GM23338 (cell line): ENCODE data around the gene ADGRD1. TPM values are rescaled to one million over a fixed set of nuclear protein-coding genes. Genes with fewer than 3 reads are reported as not detected.

ENCODE experiments used
- ATAC-seq: fragments of 200-7000 bp; cut with Tn5 transposase; 3 replicates; pipeline ENCODE4 v1.9.1; 2020
- DNase-seq: peaks from one replicate; pipeline ENCODE4 v3.0.0-alpha.2; 2015; ENCODE audit warnings: low spot score
- H2AFZ ChIP-seq: fragments of 200-600 bp; sonication (generic); 2 replicates; pipeline ENCODE4 v1.8.0; 2016; ENCODE audit warnings: antibody characterized with exemption, mild to moderate bottlenecking, moderate library complexity
- H3F3A ChIP-seq: fragments of 200-600 bp; sonication (generic); replicated peaks from 2 replicates; pipeline ENCODE4 v1.8.0; 2017; ENCODE audit warnings: antibody characterized with exemption, mixed run types, low read depth
- H3K27ac ChIP-seq: fragments of 200-600 bp; sonication (generic); 2 replicates; pipeline ENCODE4 v1.6.1; 2016; ENCODE audit warnings: low read depth
- H3K27me3 ChIP-seq: fragments of 200-600 bp; sonication (generic); 2 replicates; pipeline ENCODE4 v1.8.0; 2016; ENCODE audit warnings: mild to moderate bottlenecking, mixed run types, moderate library complexity; ENCODE audit not compliant: insufficient read depth
- H3K36me3 ChIP-seq: fragments of 200-600 bp; sonication (generic); 2 replicates; pipeline ENCODE4 v1.8.0; 2016; ENCODE audit warnings: mild to moderate bottlenecking; ENCODE audit not compliant: insufficient read depth
- H3K4me1 ChIP-seq: fragments of 200-600 bp; sonication (generic); 2 replicates; pipeline ENCODE4 v1.8.0; 2016; ENCODE audit warnings: mild to moderate bottlenecking, moderate library complexity; ENCODE audit not compliant: insufficient read depth
- H3K4me2 ChIP-seq: fragments of 200-600 bp; sonication (generic); 2 replicates; pipeline ENCODE4 v1.7.1; 2017; ENCODE audit warnings: mixed run types
- H3K4me3 ChIP-seq: fragments of 200-600 bp; sonication (generic); 2 replicates; pipeline ENCODE4 v1.6.1; 2016; ENCODE audit warnings: mixed run types
- H3K79me2 ChIP-seq: fragments of 200-600 bp; sonication (generic); replicated peaks from 2 replicates; pipeline ENCODE4 v1.8.0; 2017; ENCODE audit warnings: mild to moderate bottlenecking; ENCODE audit not compliant: insufficient read depth
- H3K9me2 ChIP-seq: fragments of 200-600 bp; sonication (generic); 2 replicates; pipeline ENCODE4 v1.8.0; 2017; ENCODE audit not compliant: insufficient read depth
- H4K20me1 ChIP-seq: fragments of 200-600 bp; sonication (generic); replicated peaks from 2 replicates; pipeline ENCODE4 v1.8.0; 2017; ENCODE audit warnings: mild to moderate bottlenecking; ENCODE audit not compliant: insufficient read depth
- H3K27ac Mint-ChIP-seq: 2 replicates; pipeline ENCODE4 v1.8.0; 2020; ENCODE audit warnings: inconsistent platforms, mild to moderate bottlenecking, moderate library complexity, mixed read lengths
- H3K27me3 Mint-ChIP-seq: 3 replicates; pipeline ENCODE4 v1.8.0; 2022; ENCODE audit warnings: low read depth, mild to moderate bottlenecking, moderate library complexity, mixed read lengths, inconsistent platforms; ENCODE audit not compliant: insufficient read depth, poor library complexity
- H3K36me3 Mint-ChIP-seq: 3 replicates; pipeline ENCODE4 v1.8.0; 2021; ENCODE audit warnings: low read depth, mild to moderate bottlenecking, inconsistent platforms, moderate library complexity, mixed read lengths
- H3K4me1 Mint-ChIP-seq: 3 replicates; pipeline ENCODE4 v1.8.0; 2020; ENCODE audit warnings: mild to moderate bottlenecking, inconsistent platforms, mixed read lengths
- H3K4me3 Mint-ChIP-seq: 3 replicates; pipeline ENCODE4 v1.8.0; 2021; ENCODE audit warnings: moderate library complexity, mild to moderate bottlenecking, inconsistent platforms, mixed read lengths
- H3K9me3 Mint-ChIP-seq: 3 replicates; pipeline ENCODE4 v1.8.0; 2020; ENCODE audit warnings: moderate library complexity, mild to moderate bottlenecking, inconsistent platforms, mixed read lengths
- CREB1 ChIP-seq: fragments of 250-450 bp; sonication (Bioruptor Pico); IDR thresholded peaks from 2 replicates; pipeline ENCODE4 v1.5.0; 2020; ENCODE audit warnings: low read depth, mild to moderate bottlenecking, moderate library complexity
- EZH2 ChIP-seq: fragments of 200-600 bp; sonication (generic); IDR thresholded peaks from one replicate; pipeline ENCODE4 v1.8.0; 2017; ENCODE audit warnings: antibody characterized with exemption, mild to moderate bottlenecking, low read depth; ENCODE audit not compliant: unreplicated experiment
- EZH2phosphoT487 ChIP-seq: fragments of 200-600 bp; sonication (generic); IDR thresholded peaks from one replicate; pipeline ENCODE4 v1.8.1; 2018; ENCODE audit warnings: antibody characterized with exemption; ENCODE audit not compliant: unreplicated experiment
- JUNB ChIP-seq: IDR thresholded peaks from one replicate; pipeline ENCODE4 v1.6.1; 2016; ENCODE audit warnings: antibody characterized with exemption; ENCODE audit not compliant: unreplicated experiment
- NANOG ChIP-seq: IDR thresholded peaks from 2 replicates; pipeline ENCODE4 v1.6.1; 2016; ENCODE audit warnings: antibody characterized with exemption, borderline replicate concordance
- POLR2AphosphoS5 ChIP-seq: IDR thresholded peaks from 2 replicates; pipeline ENCODE4 v1.6.1; 2016; ENCODE audit warnings: antibody characterized with exemption, low read depth
- STAT1 ChIP-seq: IDR thresholded peaks from one replicate; pipeline ENCODE4 v1.6.1; 2016; ENCODE audit warnings: antibody characterized with exemption; ENCODE audit not compliant: unreplicated experiment
- ZNF114 ChIP-seq: fragments of 250-450 bp; sonication (Bioruptor Pico); IDR thresholded peaks from 2 replicates; pipeline ENCODE4 v1.5.0; 2020; ENCODE audit warnings: mild to moderate bottlenecking, moderate library complexity
- ZNF331 ChIP-seq: fragments of 250-450 bp; sonication (Bioruptor Pico); IDR thresholded peaks from 2 replicates; pipeline ENCODE4 v1.5.0; 2020; ENCODE audit warnings: low read depth, mild to moderate bottlenecking, moderate library complexity
- polyA plus RNA-seq: library from polyadenylated mRNA; unstranded; fragments of >200 nt; fragmentation: Nextera tagmentation; extraction: Ambion mirVana; gene quantifications from 2 replicates; pipeline ENCODE4 v1.2.1, GENCODE V29; 2016
- total RNA-seq: library from RNA; depleted of rRNA; stranded (reverse); fragments of >200 nt; shearing (Covaris generic); gene quantifications from 2 replicates; pipeline ENCODE4 v1.2.3, GENCODE V29; 2014
- TF ChIP-seq, protein P1 (sequence below): fragments of 250-450 bp; sonication (Bioruptor Pico); IDR thresholded peaks from 2 replicates; pipeline ENCODE4 v1.5.0; 2020; ENCODE audit warnings: mild to moderate bottlenecking, moderate library complexity
- TF ChIP-seq, protein P2 (sequence below): IDR thresholded peaks from one replicate; pipeline ENCODE4 v1.6.1; 2018; ENCODE audit warnings: antibody characterized with exemption; ENCODE audit not compliant: unreplicated experiment
- TF ChIP-seq, protein P3 (sequence below): IDR thresholded peaks from 2 replicates; pipeline ENCODE4 v1.6.1; 2016; ENCODE audit warnings: antibody characterized with exemption
- TF ChIP-seq, protein P4 (sequence below), 2 experiments: fragments of 200-600 bp in 1 of 2; sonication (generic) in 1 of 2; conservative IDR thresholded peaks; 2 replicates each; pipeline versions ENCODE4 v1.5.1 to v1.6.1; 2016 to 2017; ENCODE audit warnings: antibody characterized with exemption in 2 of 2, low read depth in 2 of 2, mild to moderate bottlenecking in 2 of 2, moderate library complexity in 1 of 2

Gene ADGRD1
- total and polyA plus RNA-seq, 2 experiments from 2014 or later, result 1.4 TPM; not detected in 1

DNA sequence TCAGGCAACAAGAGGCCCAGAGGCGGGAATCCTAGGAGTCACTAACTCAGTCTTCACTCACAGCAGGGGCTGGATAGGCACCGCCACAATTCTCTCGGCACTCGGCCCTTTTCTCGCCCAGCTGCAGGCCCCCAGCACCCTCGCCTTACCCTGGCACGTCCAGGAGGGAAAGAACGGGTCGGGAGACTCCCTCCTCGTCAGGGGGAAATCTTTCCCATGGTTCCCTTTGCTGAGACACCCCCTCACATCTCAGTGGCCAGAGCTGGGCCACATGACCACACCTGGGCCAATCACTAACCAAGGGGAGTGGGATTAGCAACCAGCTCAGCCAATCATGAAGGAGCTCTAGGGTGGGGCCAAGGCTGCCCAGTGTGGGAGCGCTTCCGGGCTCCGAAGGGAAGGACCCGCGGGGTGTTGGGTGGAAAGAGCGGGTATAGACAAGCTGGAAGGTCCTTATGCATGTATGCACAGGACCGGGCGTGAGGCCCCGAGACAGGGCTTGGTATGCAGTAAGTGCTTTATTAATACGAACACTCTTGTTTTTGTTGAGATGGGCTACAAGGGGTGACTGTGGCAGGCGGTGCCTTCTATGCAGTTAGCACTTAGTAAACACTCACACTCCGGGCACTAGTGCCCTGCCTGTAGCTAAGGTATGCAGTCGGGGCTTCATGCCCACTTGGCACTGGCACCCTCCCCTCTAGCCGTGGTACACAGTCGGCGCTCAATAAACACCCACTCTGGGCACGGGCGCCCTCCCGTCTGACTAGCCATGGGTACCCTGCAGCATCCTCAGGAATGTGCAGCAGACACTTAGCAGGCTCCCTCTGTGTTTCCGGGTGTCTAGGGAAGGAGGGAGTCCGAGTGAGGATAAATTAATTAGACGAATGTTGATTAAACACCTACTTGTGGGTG, 40.3 kb downstream of the ADGRD1 start:
- H3K36me3 ChIP-seq, result 0 out of 2 replicates have a peak, but pooled peaks cover under 1% of the 10 kb centered on the region
- H2AFZ ChIP-seq, result no peak overlapping the region
- Mint-ChIP-seq H3K9me3 (peaks cover 24% of the 10 kb centered on the region), H3K4me1 (no peaks in the 10 kb centered on the region), H3K27ac (no peak overlapping the region), H3K36me3 (peaks cover 15% of the 10 kb centered on the region; the same call in 2 of the 3 replicates), H3K27me3 (peaks cover 8% of the 10 kb centered on the region), H3K4me3 (no peak overlapping the region)
- no peaks in the 10 kb centered on the region for H3K27me3 ChIP-seq
- ATAC-seq (no peak), DNase-seq (no peak)
- no peaks in the 10 kb centered on the region for H3F3A ChIP-seq
- no peak overlapping the region for H3K4me3 ChIP-seq
- H3K79me2 ChIP-seq, result no peaks in the 10 kb centered on the region
- H3K4me2 ChIP-seq, result no peak overlapping the region
- no peaks in the 10 kb centered on the region for H3K9me2 ChIP-seq
- no peaks in the 10 kb centered on the region for H4K20me1 ChIP-seq
- no peak overlapping the region for H3K27ac ChIP-seq
- no peaks in the 10 kb centered on the region for H3K4me1 ChIP-seq
- TF ChIP-seq, protein P1, sequence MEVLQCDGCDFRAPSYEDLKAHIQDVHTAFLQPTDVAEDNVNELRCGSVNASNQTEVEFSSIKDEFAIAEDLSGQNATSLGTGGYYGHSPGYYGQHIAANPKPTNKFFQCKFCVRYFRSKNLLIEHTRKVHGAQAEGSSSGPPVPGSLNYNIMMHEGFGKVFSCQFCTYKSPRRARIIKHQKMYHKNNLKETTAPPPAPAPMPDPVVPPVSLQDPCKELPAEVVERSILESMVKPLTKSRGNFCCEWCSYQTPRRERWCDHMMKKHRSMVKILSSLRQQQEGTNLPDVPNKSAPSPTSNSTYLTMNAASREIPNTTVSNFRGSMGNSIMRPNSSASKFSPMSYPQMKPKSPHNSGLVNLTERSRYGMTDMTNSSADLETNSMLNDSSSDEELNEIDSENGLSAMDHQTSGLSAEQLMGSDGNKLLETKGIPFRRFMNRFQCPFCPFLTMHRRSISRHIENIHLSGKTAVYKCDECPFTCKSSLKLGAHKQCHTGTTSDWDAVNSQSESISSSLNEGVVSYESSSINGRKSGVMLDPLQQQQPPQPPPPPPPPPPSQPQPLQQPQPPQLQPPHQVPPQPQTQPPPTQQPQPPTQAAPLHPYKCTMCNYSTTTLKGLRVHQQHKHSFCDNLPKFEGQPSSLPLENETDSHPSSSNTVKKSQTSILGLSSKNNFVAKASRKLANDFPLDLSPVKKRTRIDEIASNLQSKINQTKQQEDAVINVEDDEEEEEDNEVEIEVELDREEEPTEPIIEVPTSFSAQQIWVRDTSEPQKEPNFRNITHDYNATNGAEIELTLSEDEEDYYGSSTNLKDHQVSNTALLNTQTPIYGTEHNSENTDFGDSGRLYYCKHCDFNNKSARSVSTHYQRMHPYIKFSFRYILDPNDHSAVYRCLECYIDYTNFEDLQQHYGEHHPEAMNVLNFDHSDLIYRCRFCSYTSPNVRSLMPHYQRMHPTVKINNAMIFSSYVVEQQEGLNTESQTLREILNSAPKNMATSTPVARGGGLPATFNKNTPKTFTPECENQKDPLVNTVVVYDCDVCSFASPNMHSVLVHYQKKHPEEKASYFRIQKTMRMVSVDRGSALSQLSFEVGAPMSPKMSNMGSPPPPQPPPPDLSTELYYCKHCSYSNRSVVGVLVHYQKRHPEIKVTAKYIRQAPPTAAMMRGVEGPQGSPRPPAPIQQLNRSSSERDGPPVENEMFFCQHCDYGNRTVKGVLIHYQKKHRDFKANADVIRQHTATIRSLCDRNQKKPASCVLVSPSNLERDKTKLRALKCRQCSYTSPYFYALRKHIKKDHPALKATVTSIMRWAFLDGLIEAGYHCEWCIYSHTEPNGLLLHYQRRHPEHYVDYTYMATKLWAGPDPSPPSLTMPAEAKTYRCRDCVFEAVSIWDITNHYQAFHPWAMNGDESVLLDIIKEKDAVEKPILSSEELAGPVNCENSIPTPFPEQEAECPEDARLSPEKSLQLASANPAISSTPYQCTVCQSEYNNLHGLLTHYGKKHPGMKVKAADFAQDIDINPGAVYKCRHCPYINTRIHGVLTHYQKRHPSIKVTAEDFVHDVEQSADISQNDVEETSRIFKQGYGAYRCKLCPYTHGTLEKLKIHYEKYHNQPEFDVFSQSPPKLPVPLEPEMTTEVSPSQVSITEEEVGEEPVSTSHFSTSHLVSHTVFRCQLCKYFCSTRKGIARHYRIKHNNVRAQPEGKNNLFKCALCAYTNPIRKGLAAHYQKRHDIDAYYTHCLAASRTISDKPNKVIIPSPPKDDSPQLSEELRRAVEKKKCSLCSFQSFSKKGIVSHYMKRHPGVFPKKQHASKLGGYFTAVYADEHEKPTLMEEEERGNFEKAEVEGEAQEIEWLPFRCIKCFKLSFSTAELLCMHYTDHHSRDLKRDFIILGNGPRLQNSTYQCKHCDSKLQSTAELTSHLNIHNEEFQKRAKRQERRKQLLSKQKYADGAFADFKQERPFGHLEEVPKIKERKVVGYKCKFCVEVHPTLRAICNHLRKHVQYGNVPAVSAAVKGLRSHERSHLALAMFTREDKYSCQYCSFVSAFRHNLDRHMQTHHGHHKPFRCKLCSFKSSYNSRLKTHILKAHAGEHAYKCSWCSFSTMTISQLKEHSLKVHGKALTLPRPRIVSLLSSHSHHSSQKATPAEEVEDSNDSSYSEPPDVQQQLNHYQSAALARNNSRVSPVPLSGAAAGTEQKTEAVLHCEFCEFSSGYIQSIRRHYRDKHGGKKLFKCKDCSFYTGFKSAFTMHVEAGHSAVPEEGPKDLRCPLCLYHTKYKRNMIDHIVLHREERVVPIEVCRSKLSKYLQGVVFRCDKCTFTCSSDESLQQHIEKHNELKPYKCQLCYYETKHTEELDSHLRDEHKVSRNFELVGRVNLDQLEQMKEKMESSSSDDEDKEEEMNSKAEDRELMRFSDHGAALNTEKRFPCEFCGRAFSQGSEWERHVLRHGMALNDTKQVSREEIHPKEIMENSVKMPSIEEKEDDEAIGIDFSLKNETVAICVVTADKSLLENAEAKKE (CRISPR knock-in tag), result no peak
- TF ChIP-seq POLR2AphosphoS5, result no peak
- TF ChIP-seq EZH2, result no peak
- TF ChIP-seq STAT1, result no peak
- no peak for TF ChIP-seq ZNF114
- no peak for TF ChIP-seq JUNB
- no peak for TF ChIP-seq ZNF331
- TF ChIP-seq, protein P2, sequence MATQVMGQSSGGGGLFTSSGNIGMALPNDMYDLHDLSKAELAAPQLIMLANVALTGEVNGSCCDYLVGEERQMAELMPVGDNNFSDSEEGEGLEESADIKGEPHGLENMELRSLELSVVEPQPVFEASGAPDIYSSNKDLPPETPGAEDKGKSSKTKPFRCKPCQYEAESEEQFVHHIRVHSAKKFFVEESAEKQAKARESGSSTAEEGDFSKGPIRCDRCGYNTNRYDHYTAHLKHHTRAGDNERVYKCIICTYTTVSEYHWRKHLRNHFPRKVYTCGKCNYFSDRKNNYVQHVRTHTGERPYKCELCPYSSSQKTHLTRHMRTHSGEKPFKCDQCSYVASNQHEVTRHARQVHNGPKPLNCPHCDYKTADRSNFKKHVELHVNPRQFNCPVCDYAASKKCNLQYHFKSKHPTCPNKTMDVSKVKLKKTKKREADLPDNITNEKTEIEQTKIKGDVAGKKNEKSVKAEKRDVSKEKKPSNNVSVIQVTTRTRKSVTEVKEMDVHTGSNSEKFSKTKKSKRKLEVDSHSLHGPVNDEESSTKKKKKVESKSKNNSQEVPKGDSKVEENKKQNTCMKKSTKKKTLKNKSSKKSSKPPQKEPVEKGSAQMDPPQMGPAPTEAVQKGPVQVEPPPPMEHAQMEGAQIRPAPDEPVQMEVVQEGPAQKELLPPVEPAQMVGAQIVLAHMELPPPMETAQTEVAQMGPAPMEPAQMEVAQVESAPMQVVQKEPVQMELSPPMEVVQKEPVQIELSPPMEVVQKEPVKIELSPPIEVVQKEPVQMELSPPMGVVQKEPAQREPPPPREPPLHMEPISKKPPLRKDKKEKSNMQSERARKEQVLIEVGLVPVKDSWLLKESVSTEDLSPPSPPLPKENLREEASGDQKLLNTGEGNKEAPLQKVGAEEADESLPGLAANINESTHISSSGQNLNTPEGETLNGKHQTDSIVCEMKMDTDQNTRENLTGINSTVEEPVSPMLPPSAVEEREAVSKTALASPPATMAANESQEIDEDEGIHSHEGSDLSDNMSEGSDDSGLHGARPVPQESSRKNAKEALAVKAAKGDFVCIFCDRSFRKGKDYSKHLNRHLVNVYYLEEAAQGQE, result no peak
- TF ChIP-seq, protein P3, sequence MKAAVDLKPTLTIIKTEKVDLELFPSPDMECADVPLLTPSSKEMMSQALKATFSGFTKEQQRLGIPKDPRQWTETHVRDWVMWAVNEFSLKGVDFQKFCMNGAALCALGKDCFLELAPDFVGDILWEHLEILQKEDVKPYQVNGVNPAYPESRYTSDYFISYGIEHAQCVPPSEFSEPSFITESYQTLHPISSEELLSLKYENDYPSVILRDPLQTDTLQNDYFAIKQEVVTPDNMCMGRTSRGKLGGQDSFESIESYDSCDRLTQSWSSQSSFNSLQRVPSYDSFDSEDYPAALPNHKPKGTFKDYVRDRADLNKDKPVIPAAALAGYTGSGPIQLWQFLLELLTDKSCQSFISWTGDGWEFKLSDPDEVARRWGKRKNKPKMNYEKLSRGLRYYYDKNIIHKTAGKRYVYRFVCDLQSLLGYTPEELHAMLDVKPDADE, result no peak
- no peak for TF ChIP-seq EZH2phosphoT487
- TF ChIP-seq NANOG, result no peak
- TF ChIP-seq, protein P4, sequence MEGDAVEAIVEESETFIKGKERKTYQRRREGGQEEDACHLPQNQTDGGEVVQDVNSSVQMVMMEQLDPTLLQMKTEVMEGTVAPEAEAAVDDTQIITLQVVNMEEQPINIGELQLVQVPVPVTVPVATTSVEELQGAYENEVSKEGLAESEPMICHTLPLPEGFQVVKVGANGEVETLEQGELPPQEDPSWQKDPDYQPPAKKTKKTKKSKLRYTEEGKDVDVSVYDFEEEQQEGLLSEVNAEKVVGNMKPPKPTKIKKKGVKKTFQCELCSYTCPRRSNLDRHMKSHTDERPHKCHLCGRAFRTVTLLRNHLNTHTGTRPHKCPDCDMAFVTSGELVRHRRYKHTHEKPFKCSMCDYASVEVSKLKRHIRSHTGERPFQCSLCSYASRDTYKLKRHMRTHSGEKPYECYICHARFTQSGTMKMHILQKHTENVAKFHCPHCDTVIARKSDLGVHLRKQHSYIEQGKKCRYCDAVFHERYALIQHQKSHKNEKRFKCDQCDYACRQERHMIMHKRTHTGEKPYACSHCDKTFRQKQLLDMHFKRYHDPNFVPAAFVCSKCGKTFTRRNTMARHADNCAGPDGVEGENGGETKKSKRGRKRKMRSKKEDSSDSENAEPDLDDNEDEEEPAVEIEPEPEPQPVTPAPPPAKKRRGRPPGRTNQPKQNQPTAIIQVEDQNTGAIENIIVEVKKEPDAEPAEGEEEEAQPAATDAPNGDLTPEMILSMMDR (conservative IDR thresholded peaks at IDR 0.05; ENCODE audit: low read depth in 2 of 2), result no peak
- TF ChIP-seq CREB1 (CRISPR knock-in tag), result no peak
